DMS153 treated with DMSO at 0.1 percent for 48 hours (cell line): ENCODE data around the gene HPSE2.
"Not testable (repeated sequence)": the region's sequence is repeated elsewhere in the genome, so short reads cannot be mapped to it uniquely, and the experiment has no call there.

Experiments used
- DNase-seq: peaks from one replicate; lab custom pipeline; 2025; ENCODE audit not compliant: unreplicated experiment; lab: John Stamatoyannopoulos, UW

Gene HPSE2

GRCh38 chr10:98924526-98924925 lies 311.1 kb downstream of the HPSE2 start:
- DNase-seq, result no peak

DNA sequence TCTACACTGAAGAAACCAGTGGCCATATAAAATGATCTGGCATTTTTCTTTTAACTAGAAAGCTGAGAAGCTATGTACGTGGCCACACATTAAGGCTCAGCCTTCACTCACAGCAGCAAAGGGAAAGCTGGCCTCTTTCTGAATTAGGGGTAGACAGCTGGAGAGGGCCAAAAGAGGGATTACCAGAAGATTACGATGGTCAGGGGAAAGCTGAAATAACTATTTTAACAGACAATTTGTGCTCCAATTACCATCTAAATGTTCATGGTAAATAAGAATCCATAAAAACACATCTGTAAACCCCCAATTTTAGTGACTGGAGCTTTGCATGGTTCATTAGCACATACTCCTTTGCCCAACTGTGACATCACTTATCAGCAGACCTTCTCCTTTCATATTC lies 314.3 kb downstream of the HPSE2 start:
- no peak for DNase-seq

DNA sequence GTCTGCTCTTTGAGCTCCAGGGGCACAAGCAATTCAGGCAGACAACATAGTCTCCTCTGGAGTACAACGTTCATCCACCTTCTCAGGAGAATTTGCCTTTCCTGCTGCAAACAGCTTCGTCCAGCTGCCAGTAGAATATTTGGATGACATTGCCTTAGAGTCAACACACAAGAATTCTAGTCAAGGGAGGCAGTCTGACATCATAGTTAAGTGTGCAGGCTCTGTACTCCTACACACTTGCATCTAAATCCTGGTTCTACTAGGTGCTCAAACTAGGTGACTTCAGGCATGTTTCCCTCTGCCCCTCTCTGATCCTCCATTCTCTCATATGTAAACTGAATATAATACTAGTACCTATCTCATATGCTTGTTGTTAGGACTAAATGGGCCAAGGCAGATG lies 314.8 kb downstream of the HPSE2 start:
- no peak for DNase-seq

DNA sequence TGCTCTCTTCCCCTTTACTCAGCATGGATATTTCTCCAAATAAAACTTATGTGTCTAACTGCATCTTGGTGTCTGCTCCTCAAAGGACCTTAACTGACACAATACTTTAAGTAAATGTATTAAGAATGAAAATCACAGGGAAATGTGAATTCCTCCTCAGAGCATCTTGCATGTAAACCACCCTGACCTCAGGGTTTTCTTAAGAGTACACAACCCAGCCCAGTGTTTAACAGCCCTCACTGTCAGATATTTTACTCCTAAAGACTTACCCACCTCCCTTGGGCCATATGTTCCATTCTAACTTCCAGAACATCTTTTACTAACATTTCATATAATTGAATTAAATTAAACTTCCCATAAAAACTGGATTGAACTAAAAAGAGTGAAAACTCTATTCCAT lies 315.3 kb downstream of the HPSE2 start:
- DNase-seq, result no peak

DNA sequence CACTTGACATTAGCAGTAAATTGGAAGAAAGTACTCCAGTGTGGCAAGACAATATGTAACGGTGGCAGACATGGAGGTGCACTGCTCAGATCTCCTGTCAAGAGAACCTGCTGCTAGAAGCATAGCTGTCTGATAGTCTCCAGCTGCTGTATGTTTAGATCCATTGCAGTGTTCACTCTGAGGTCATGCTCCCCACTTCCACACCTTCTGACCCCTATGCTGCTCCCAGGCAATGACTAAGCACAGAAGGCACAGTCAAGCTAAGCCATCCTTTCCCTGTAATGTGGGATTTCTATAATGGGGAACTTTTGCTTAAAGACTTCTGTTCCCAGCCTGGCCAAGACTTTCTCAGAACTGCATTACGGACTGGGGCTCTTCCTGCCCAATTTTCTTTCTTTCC lies 315.8 kb downstream of the HPSE2 start:
- DNase-seq, result no peak

GRCh38 chr10:98917828-98918227 lies 317.8 kb downstream of the HPSE2 start:
- no peak for DNase-seq

GRCh38 chr10:98916526-98917125 lies 319.0 kb downstream of the HPSE2 start:
- no peak for DNase-seq

DNA sequence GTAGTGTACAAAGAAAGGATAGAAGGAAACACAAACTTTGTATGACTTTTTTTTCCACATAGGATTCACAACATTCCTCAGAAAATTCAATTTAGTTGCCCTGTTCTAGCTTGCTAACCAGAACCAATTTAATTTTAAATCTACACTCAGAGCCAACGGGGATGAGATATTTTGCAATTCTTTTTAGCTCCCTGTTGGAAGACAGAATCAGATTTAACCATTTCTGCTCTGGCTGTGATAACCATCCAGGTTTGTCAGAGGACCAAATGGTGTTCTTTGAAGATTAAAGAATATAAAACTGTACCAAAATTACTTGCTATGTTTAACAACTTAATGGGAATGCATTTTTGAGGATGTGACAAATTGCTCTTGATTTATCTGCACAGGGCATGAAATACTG lies 319.7 kb downstream of the HPSE2 start:
- DNase-seq, result no peak

DNA sequence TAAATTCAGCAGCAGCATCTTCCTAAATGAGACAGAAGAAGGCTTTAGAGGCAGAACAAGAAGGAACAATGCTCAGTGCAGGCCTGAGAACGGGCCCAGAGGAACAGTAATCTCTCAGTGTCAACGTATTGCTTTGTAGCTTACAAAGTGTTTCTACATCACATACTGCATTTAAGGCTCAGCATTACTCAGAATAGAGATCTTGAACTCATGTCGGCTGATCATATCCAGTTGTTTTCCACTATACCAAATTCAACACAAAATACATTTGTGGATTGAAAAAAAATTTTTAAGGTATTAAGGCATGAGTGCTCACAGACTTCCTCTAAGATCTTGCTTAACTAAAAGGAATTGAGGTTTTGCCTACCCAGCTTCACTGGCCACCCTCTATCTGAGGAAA lies 325.1 kb downstream of the HPSE2 start:
- no peak for DNase-seq

DNA sequence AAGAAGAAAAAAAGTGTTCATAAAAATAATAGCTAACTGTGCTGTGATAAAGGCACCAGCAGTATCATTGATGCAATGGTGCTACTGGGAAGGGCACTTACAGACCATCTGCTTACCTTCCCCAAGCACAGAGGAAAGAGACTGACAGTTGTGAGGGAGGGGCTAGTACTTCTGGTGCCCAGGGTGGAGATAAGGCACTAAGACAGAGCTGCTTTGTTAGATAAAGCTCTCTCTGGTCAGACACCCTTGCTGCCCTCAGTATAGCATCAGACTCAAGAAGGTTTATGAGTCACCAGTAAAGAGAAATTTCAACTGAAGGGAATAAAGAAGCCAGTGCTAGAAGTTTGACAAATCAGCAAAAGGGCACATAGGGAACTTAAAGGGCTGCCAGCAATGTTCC lies 325.6 kb downstream of the HPSE2 start:
- no peak for DNase-seq

DNA sequence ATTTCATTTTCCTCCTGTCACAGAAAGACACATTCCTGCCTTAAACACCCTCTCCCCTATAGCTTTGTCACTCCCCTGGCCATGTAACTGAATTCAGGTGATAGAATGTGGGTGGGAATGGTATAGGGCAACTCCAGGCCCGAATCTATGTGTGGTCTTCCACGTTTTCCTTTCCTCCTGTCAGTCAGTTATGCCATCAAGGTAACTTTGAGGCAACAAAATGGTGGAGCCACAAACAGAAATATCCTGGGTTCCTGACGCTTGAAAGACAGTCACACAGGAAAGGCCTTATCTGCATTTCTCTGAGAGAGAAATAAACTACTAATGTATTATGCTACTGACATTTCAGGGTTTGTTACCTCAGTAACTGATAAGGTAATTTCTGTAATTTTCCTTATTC lies 326.8 kb downstream of the HPSE2 start:
- no peak for DNase-seq

DNA sequence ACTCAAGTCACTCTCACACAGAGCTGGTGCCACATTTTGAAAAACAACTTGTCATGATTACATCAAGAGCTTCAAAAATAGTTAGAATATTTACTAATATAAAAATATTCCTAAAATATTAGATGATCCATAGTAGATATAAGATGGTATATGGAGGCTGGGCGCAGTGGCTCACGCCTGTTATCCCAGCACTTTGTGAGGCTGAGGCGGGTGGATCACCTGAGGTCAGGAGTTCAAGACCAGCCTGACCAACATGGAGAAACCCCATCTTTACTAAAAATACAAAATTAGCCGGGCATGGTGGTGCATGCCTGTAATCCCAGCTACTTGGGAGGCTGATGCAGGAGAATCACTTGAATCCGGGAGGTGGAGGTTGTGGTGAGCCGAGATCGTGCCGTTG lies 327.4 kb downstream of the HPSE2 start:
- DNase-seq, result not testable (repeated sequence)

DNA sequence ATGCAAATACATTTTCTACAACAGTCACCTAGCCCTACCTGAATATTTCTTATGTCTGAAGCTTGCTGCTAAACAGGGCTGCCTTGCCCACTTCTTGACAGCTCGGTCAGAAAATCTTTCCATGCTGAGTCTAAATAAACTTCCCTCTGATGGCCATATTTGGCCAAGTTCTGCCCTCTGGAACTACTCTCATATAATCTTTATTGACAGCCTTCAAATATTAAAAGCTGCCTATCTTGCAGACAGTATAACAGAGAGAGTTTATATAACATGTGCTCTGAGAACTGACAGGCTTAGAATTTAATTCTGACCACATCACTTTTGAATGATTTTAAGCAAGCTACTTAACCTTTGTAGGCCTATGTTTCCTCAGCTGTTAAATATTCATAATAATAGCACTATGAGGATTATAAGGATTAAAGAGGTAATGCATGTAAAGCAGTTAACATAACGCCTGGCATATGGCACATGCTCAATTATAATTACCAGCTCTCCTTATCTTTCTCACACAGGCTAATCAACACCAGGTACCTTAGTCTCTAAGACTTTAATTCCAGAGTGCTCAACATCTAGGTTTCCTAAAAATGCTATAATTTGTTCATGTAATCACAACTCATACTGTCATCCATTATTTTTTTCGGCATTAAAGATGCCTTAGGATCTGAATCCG lies 334.1 kb downstream of the HPSE2 start:
- no peak for DNase-seq

- DNase-seq, result no peak
Measured at GRCh38 chr10:98899018-98899417, 336.6 kb downstream of the HPSE2 start.

- DNase-seq, result no peak
Measured at GRCh38 chr10:98892523-98892922, 343.1 kb downstream of the HPSE2 start.

DNA sequence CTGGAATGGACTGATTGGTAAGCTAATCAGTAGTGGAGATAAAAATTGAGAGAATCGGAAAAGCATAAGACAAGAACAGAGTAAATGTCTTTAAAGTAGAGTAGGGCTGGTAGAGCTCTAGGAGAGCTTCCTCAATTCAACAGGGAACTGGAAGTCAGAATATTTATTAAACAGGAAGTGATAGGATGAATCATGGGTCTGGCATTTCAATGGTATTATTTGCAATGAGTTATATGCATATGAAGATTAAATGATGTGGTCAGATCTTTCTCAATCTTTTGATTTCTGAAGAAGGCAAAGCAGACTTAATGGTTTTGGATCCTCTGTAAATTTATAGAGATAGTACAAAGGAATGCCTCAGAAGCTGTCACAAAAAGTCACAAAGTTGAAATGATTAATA lies 349.0 kb downstream of the HPSE2 start:
- DNase-seq, result no peak

DNA sequence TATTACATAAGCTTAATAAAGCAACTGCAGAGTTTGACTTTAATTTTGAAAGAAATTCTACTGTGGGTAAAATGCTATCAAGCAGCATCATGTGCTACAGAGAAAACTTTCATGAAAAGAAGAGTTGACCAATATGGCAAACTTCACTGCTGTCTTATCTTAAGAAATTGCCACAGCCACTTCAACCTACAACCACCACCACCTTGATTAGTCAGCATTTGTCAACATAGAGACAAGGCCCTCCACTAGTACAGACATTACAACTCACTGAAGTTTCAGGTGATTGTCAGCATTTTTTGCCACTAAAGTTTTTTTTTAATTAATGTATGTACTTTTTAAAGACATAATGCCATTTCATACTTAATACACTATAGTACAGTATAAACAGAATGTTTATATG lies 350.3 kb downstream of the HPSE2 start:
- no peak for DNase-seq

- no peak for DNase-seq
Measured at GRCh38 chr10:98881789-98882188, 353.9 kb downstream of the HPSE2 start.

DNA sequence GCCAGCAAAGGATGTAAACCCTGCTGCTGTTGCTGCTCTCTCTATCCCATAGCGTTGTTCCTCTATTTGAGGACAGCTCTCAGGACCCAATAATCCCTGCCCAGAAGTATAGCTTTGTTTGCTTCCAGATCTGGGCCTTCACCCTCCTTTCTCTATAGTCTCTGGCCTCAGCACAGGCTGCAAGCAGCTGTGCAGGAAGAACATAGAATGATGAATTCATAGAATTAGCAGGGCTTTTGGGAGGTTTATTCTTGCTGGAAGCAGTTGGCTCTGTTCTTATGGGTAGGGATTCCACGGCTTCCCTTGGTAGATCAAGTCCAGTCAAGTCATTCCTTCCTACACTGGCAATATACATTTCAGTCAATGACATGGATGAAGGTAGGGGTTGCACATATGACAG lies 354.7 kb downstream of the HPSE2 start:
- DNase-seq, result no peak

DNA sequence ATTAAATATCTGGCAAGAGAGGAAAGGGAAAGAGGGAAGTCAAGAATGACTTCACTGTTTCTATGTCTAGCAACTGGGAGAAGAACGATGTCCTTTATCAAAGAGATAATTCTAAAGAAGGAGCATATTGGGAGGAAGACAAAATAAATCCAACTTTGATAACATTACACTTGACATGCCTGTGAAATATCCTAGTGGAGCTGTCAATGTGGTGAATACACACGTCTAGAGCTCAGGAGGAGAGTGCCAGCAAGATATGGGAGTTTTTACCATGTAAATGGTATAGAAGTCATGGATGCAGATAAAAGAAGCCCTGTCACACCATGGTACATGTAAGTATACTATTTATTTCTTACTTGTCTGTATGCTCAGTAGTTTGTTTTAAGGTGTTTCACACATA lies 356.7 kb downstream of the HPSE2 start:
- no peak for DNase-seq

DNA sequence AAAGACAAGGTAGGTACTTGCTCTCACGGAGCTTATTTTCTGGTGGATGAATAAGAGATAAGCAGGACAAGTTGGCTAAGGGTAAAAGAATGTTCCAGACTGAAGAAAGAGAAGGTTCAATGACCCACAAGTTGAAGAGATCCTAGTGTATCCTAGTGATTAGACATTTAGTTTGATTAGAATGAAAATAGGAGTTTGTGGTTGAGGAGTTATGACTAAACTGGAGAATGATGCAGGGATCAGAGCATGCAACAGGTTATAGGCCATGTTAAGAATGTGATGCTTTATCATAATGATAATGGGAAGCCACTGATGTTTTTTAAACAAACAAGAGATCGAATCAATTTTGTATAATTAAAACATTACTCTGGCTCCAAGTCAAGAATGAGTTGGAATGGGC lies 357.2 kb downstream of the HPSE2 start:
- no peak for DNase-seq

- DNase-seq, result no peak
Measured at GRCh38 chr10:98861962-98862361, 373.7 kb downstream of the HPSE2 start.

DNA sequence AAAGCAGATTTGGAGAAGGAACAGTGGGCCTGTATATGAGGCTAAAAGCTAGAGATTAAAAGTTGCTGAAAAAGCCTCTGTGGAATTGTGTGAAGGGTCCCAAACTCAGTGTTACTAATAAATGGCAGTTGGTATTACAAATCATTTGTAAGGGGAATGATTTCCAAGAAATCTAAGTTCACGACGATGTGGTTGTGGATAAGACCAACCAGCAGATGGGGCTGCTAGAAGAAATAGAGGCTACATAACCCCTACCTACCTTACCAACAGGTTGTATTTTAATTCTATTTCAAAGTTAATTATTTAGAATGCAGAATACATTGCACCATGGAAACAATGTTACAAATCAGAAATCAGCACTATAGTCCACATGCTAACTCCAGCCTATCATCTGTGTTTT lies 377.1 kb downstream of the HPSE2 start:
- no peak for DNase-seq
